Naive thymus-derived CD4-positive, alpha-beta T cell (primary cell): ENCODE results near the gene BCKDHB. TPM values are rescaled to one million over a fixed set of nuclear protein-coding genes. Genes with fewer than 3 reads are reported as not detected.

Experiments
- ATAC-seq: fragments of 150-1000 bp; cut with Tn5 transposase; 2 replicates; pipeline ENCODE4 v1.10.0; 2021; ENCODE audit warnings: mild to moderate bottlenecking, moderate library complexity
- CTCF ChIA-PET: fragments of 350-600 bp; sonication (Branson Sonifier 250); formaldehyde crosslinking; loops from one replicate; lab custom pipeline; 2021; ENCODE audit warnings: antibody characterized with exemption; lab: Charles Lee
- POLR2A ChIA-PET: fragments of 350-600 bp; sonication (Branson Sonifier 250); formaldehyde crosslinking; loops from one replicate; lab custom pipeline; 2021; ENCODE audit warnings: antibody characterized with exemption, inconsistent platforms; lab: Charles Lee
- DNase-seq, 9 donors: peaks; one replicate each; pipeline versions ENCODE4 v3.0.0 to v3.0.0-alpha.2; 2020 to 2022; ENCODE audit warnings: mixed read lengths in 1 of 9
- H3K27ac ChIP-seq: one replicate; pipeline ENCODE4 v1.7.0; 2013; ENCODE audit warnings: mild to moderate bottlenecking, low read depth, low read length, moderate library complexity
- H3K27me3 ChIP-seq, 2 donors: one replicate each; pipeline ENCODE4 v1.7.0; 2013; ENCODE audit warnings: low read length in 2 of 2, mild to moderate bottlenecking in 2 of 2, moderate library complexity in 2 of 2; ENCODE audit not compliant: control insufficient read depth in 2 of 2, insufficient read depth in 2 of 2
- H3K36me3 ChIP-seq, 3 experiments: 1 replicate in 2 of 3; 2 replicates in 1 of 3; pipeline ENCODE4 v1.7.0; 2013; ENCODE audit warnings: low read length in 3 of 3, mild to moderate bottlenecking in 3 of 3, moderate library complexity in 1 of 3; ENCODE audit not compliant: insufficient read depth in 3 of 3, control insufficient read depth in 2 of 3
- H3K4me1 ChIP-seq, 2 donors: one replicate each; pipeline ENCODE4 v1.7.0; 2013; ENCODE audit warnings: low read length in 2 of 2, mild to moderate bottlenecking in 2 of 2, moderate library complexity in 1 of 2; ENCODE audit not compliant: control insufficient read depth in 2 of 2, insufficient read depth in 2 of 2
- H3K4me3 ChIP-seq: 2 replicates; pipeline ENCODE4 v1.7.0; 2013; ENCODE audit warnings: mild to moderate bottlenecking, low read length
- H3K9me3 ChIP-seq, 3 experiments: 1 replicate in 2 of 3; 2 replicates in 1 of 3; pipeline ENCODE4 v1.7.0; 2013; ENCODE audit warnings: low read length in 3 of 3; ENCODE audit not compliant: control insufficient read depth in 2 of 3
- H3K27ac Mint-ChIP-seq, 9 donors: one replicate each; pipeline ENCODE4 v1.8.0; 2020 to 2022; ENCODE audit warnings: mixed read lengths in 9 of 9, mild to moderate bottlenecking in 8 of 9, moderate library complexity in 5 of 9, inconsistent platforms in 2 of 9
- H3K27me3 Mint-ChIP-seq, 5 donors: one replicate each; pipeline ENCODE4 v1.8.0; 2021 to 2022; ENCODE audit warnings: mixed read lengths in 5 of 5, mild to moderate bottlenecking in 1 of 5
- H3K36me3 Mint-ChIP-seq, 5 donors: one replicate each; pipeline ENCODE4 v1.8.0; 2020 to 2022; ENCODE audit warnings: mixed read lengths in 5 of 5, mild to moderate bottlenecking in 3 of 5, inconsistent platforms in 1 of 5
- H3K4me1 Mint-ChIP-seq, 7 donors: one replicate each; pipeline ENCODE4 v1.8.0; 2020 to 2022; ENCODE audit warnings: mixed read lengths in 7 of 7, mild to moderate bottlenecking in 3 of 7, inconsistent platforms in 1 of 7
- H3K4me3 Mint-ChIP-seq, 10 donors: one replicate each; pipeline ENCODE4 v1.8.0; 2020 to 2022; ENCODE audit warnings: mild to moderate bottlenecking in 10 of 10, mixed read lengths in 10 of 10, moderate library complexity in 6 of 10, inconsistent platforms in 2 of 10
- H3K9me3 Mint-ChIP-seq, 11 donors: one replicate each; pipeline ENCODE4 v1.8.0; 2020 to 2022; ENCODE audit warnings: mixed read lengths in 11 of 11, mild to moderate bottlenecking in 4 of 11, inconsistent platforms in 1 of 11, moderate library complexity in 1 of 11
- intact Hi-C, 2 donors: fragments of 100-400 bp; cut with micrococcal nuclease; formaldehyde crosslinking; loops; one replicate each; pipeline ENCODE4 v1.15.1; 2023
- polyA plus RNA-seq, 2 donors: library from polyadenylated mRNA; unstranded; fragments of 300-500 nt; fragmentation: Illumina TruSeq; gene quantifications; one replicate each; pipeline ENCODE4 v1.2.3, GENCODE V29; 2021
- total RNA-seq, 6 experiments: library from RNA in 5 of 6; stranded (reverse) in 5 of 6; gene quantifications; 1 replicate in 5 of 6; 2 replicates in 1 of 6; pipeline ENCODE4 v1.2.3 and lab custom pipeline; 2021 to 2026

BCKDHB gene
- total and polyA plus RNA-seq, 7 experiments from 2014 or later, result 13.8 to 24.3 (median 18.6) TPM

GRCh38 chr6:80182308-80182707 is 75.8 kb downstream of the BCKDHB start:
- H3K4me3 Mint-ChIP-seq, result no peak overlapping the region
- H3K27ac ChIP-seq, result no peak overlapping the region
- H3K4me1 Mint-ChIP-seq, result no peaks in the 10 kb centered on the region
- ATAC-seq (no peak), DNase-seq (no peak)
- H3K27me3 Mint-ChIP-seq, result no peaks in the 10 kb centered on the region
- POLR2A ChIA-PET, result no interaction called here
- H3K9me3 Mint-ChIP-seq, result peaks cover 0 to 15% (median 8%) of the 10 kb centered on the region in 11 donors
- no peaks in the 10 kb centered on the region for H3K9me3 ChIP-seq
- H3K4me1 ChIP-seq, result no peaks in the 10 kb centered on the region
- H3K4me3 ChIP-seq, result no peak overlapping the region
- intact Hi-C loops, result no loop called here
- H3K27ac Mint-ChIP-seq, result no peak overlapping the region
- H3K36me3 Mint-ChIP-seq, result peaks cover 2 to 50% (median 33%) of the 10 kb centered on the region in 5 donors
- no peaks in the 10 kb centered on the region for H3K27me3 ChIP-seq
- CTCF ChIA-PET, result no interaction called here
- no peaks in the 10 kb centered on the region for H3K36me3 ChIP-seq

GRCh38 chr6:80183019-80183795 is 76.7 kb downstream of the BCKDHB start:
- intact Hi-C loops, result no loop called here
- CTCF ChIA-PET, result no interaction called here

GRCh38 chr6:80185492-80185891 is 79.0 kb downstream of the BCKDHB start:
- ATAC-seq (no peak), DNase-seq (no peak)
- H3K36me3 ChIP-seq, result no peaks in the 10 kb centered on the region
- Mint-ChIP-seq H3K4me3 (no peak overlapping the region), H3K4me1 (no peaks in the 10 kb centered on the region), H3K27ac (no peak overlapping the region), H3K36me3 (peaks cover 2 to 55% (median 33%) of the 10 kb centered on the region in 5 donors), H3K9me3 (peaks cover 0 to 15% (median 8%) of the 10 kb centered on the region in 11 donors), H3K27me3 (no peaks in the 10 kb centered on the region)
- ChIA-PET CTCF (no interaction called here), POLR2A (no interaction called here)
- H3K9me3 ChIP-seq, result no peaks in the 10 kb centered on the region
- intact Hi-C loops, result no loop called here
- no peak overlapping the region for H3K4me3 ChIP-seq
- H3K4me1 ChIP-seq, result no peaks in the 10 kb centered on the region
- no peaks in the 10 kb centered on the region for H3K27me3 ChIP-seq
- no peak overlapping the region for H3K27ac ChIP-seq

More at GRCh38 chr6:80183019-80183795, 76.7 kb downstream of the BCKDHB start:
- H3K9me3 Mint-ChIP-seq, result peaks cover 0 to 15% (median 8%) of the 10 kb centered on the region in 11 donors
- no peak overlapping the region for H3K4me3 ChIP-seq
- H3K9me3 ChIP-seq, result no peaks in the 10 kb centered on the region
- no peaks in the 10 kb centered on the region for H3K4me1 Mint-ChIP-seq
- no peaks in the 10 kb centered on the region for H3K36me3 ChIP-seq
- no peaks in the 10 kb centered on the region for H3K27me3 Mint-ChIP-seq
- ATAC-seq (no peak), DNase-seq (no peak)
- POLR2A ChIA-PET, result no interaction called here
- H3K36me3 Mint-ChIP-seq, result peaks cover 2 to 57% (median 33%) of the 10 kb centered on the region in 5 donors
- H3K27me3 ChIP-seq, result no peaks in the 10 kb centered on the region
- no peak overlapping the region for H3K4me3 Mint-ChIP-seq
- H3K4me1 ChIP-seq, result no peaks in the 10 kb centered on the region
- no peak overlapping the region for H3K27ac ChIP-seq
- no peak overlapping the region for H3K27ac Mint-ChIP-seq

GRCh38 chr6:80186082-80186481 is 79.6 kb downstream of the BCKDHB start:
- Histone ChIP-seq H3K4me1 (no peaks in the 10 kb centered on the region), H3K9me3 (no peaks in the 10 kb centered on the region), H3K27me3 (no peaks in the 10 kb centered on the region), H3K4me3 (no peak overlapping the region), H3K27ac (no peak overlapping the region), H3K36me3 (no peaks in the 10 kb centered on the region)
- H3K27me3 Mint-ChIP-seq, result no peaks in the 10 kb centered on the region
- POLR2A ChIA-PET, result no interaction called here
- peaks cover 2 to 55% (median 33%) of the 10 kb centered on the region in 5 donors for H3K36me3 Mint-ChIP-seq
- ATAC-seq, result no peak
- H3K9me3 Mint-ChIP-seq, result peaks cover 0 to 15% (median 8%) of the 10 kb centered on the region in 11 donors
- H3K4me3 Mint-ChIP-seq, result no peak overlapping the region
- no peaks in the 10 kb centered on the region for H3K4me1 Mint-ChIP-seq
- no peak overlapping the region for H3K27ac Mint-ChIP-seq
- intact Hi-C loops, result no loop called here
- CTCF ChIA-PET, result no interaction called here
- no peak for DNase-seq

GRCh38 chr6:80196906-80197305 is 90.4 kb downstream of the BCKDHB start:
- ATAC-seq, result no peak
- DNase-seq, result no peak
- no peaks in the 10 kb centered on the region for H3K4me1 ChIP-seq
- no peak overlapping the region for H3K27ac Mint-ChIP-seq
- no peaks in the 10 kb centered on the region for H3K27me3 ChIP-seq
- POLR2A ChIA-PET, result no interaction called here
- H3K4me3 ChIP-seq, result no peak overlapping the region
- peaks cover 0 to 26% (median 13%) of the 10 kb centered on the region in 5 donors for H3K36me3 Mint-ChIP-seq
- H3K4me3 Mint-ChIP-seq, result no peak overlapping the region
- no peaks in the 10 kb centered on the region for H3K27me3 Mint-ChIP-seq
- intact Hi-C loops, result no loop called here
- H3K27ac ChIP-seq, result no peak overlapping the region
- CTCF ChIA-PET, result no interaction called here
- no peaks in the 10 kb centered on the region for H3K9me3 Mint-ChIP-seq
- H3K36me3 ChIP-seq, result no peaks in the 10 kb centered on the region
- peaks cover 0 to 4% (median 0%) of the 10 kb centered on the region in 7 donors for H3K4me1 Mint-ChIP-seq
- no peaks in the 10 kb centered on the region for H3K9me3 ChIP-seq

- CTCF ChIA-PET, result no interaction called here
Observed at GRCh38 chr6:80197474-80197873, 91.0 kb downstream of the BCKDHB start.

GRCh38 chr6:80197986-80198385 is 91.5 kb downstream of the BCKDHB start:
- peaks cover 2 to 28% (median 22%) of the 10 kb centered on the region in 5 donors for H3K36me3 Mint-ChIP-seq
- DNase-seq, result no peak
- H3K27ac ChIP-seq, result no peak overlapping the region
- POLR2A ChIA-PET, result no interaction called here
- no peak overlapping the region for H3K4me3 ChIP-seq
- H3K27ac Mint-ChIP-seq, result no peak overlapping the region
- ATAC-seq, result no peak
- H3K9me3 ChIP-seq, result no peaks in the 10 kb centered on the region
- no peaks in the 10 kb centered on the region for H3K27me3 ChIP-seq
- H3K36me3 ChIP-seq, result peaks cover 0 to 5% (median 0%) of the 10 kb centered on the region in 3 experiments
- no peak overlapping the region for H3K4me3 Mint-ChIP-seq
- H3K4me1 Mint-ChIP-seq, result peaks cover 0 to 4% (median 0%) of the 10 kb centered on the region in 7 donors
- CTCF ChIA-PET, result interaction anchor here (0.7 kb wide), 1 partner anchor 20 kb away, joined by 3 read pairs; no protein-coding TSS in a partner anchor
- H3K9me3 Mint-ChIP-seq, result peaks cover 0 to 2% (median 0%) of the 10 kb centered on the region in 11 donors
- no peaks in the 10 kb centered on the region for H3K4me1 ChIP-seq
- H3K27me3 Mint-ChIP-seq, result no peaks in the 10 kb centered on the region
- intact Hi-C loops, result no loop called here

More at GRCh38 chr6:80197474-80197873, 91.0 kb downstream of the BCKDHB start:
- Mint-ChIP-seq H3K4me1 (peaks cover 0 to 4% (median 0%) of the 10 kb centered on the region in 7 donors), H3K27ac (no peak overlapping the region), H3K9me3 (no peaks in the 10 kb centered on the region), H3K27me3 (no peaks in the 10 kb centered on the region), H3K36me3 (peaks cover 0 to 23% (median 17%) of the 10 kb centered on the region in 5 donors), H3K4me3 (no peak overlapping the region)
- no peaks in the 10 kb centered on the region for H3K9me3 ChIP-seq
- no peaks in the 10 kb centered on the region for H3K27me3 ChIP-seq
- no peaks in the 10 kb centered on the region for H3K4me1 ChIP-seq
- ATAC-seq, result no peak
- intact Hi-C loops, result no loop called here
- POLR2A ChIA-PET, result no interaction called here
- no peak overlapping the region for H3K4me3 ChIP-seq
- DNase-seq, result no peak
- no peak overlapping the region for H3K27ac ChIP-seq
- no peaks in the 10 kb centered on the region for H3K36me3 ChIP-seq
